Fibroblast of the conjunctiva (primary cell): ENCODE results near the gene DTX4.
A peak's percentile ranks its signal among the peaks of the same experiment; 100 is the strongest.

Experiments
- DNase-seq: peaks from one replicate; pipeline ENCODE4 v3.0.0-alpha.2; 2010; ENCODE audit warnings: low read depth

The DTX4 gene

DNA sequence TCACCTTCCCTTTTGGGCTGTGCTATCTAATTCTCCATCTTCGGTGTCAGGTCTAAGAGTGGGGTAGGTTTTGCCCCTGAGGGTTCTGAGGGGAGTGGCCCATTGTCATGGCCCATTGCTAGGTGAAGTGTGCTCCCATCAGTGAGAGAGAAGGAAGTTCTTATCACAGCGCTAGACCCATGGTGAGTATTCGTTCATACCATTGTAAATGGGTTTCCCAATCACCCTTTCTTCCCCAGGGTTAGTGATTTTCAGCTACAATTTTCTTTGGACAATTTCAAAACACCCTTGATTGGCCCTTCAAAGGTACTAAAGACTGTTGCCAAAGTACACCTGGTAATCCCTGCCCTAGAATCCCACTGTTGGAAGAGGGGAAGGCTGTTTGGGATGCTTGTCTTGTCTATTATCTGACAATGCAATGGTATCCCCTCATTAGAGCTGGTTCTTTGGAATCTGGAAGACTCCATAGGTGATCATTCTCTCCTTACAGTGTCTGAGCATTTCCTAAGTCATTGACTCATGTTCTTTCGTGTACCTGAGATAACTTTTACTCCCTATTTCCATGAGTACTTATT is 20.6 kb downstream of the DTX4 start:
- DNase-seq = no peak

DNA sequence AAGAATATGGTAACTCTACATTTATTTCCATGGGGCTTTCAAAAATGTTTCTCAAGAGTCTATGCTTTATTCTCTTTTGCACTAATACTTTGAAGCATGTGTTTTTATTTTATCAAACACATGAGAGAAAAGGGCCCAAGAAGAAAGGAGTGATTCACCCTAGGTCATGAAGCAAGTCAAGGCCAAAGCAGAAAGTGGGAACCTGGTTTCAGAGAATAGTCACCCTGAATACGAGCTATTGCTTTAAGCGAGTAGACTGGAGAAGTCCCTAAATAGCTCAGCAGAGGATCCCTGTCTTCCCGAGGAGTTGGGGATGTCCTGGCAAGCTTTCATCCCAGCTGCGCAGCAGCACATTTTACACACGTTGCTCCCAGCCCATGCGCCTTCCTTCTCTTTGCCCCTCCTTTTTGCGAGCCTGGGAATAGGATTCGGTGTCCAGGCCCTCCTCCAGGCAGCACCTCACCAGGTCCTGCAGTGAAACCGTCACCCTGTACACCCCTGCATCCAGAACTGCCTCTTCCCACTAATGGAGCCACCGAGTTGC is 21.7 kb downstream of the DTX4 start:
- no peak for DNase-seq

GRCh38 chr11:59195586-59195985 is 23.7 kb downstream of the DTX4 start:
- no peak for DNase-seq

- no peak for DNase-seq
These were observed 24.8 kb downstream of the DTX4 start for GRCh38 chr11:59196777-59197176.

- DNase-seq = no peak
These were observed 26.1 kb downstream of the DTX4 start for GRCh38 chr11:59197991-59198390.

DNA sequence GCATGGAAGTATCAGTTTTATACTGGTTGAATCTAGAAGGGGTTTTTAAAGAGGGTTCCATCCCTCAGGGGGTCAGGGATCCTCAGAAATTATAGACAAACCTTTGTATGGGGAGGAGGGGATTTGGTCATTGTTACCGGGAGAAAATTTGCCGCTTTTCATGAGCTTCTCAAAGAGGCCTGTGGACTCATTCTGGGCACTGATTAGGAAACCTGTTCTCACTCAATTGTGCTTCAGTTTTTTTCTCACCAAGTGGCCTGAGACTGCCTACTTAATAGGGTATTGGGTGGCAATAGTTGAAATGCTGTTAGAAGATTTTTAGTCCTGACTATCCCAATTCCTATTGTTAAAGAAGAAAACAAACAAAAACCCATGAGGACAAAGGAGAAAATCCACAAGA is 26.8 kb downstream of the DTX4 start:
- no peak for DNase-seq

GRCh38 chr11:59199546-59200422 is 27.9 kb downstream of the DTX4 start:
- no peak for DNase-seq

- DNase-seq = no peak
These were observed 28.5 kb downstream of the DTX4 start for GRCh38 chr11:59200423-59200746.

- no peak for DNase-seq
These were observed 29.4 kb downstream of the DTX4 start for GRCh38 chr11:59201353-59201752.

- no peak for DNase-seq
These were observed 32.8 kb downstream of the DTX4 start for GRCh38 chr11:59204746-59205145.

DNA sequence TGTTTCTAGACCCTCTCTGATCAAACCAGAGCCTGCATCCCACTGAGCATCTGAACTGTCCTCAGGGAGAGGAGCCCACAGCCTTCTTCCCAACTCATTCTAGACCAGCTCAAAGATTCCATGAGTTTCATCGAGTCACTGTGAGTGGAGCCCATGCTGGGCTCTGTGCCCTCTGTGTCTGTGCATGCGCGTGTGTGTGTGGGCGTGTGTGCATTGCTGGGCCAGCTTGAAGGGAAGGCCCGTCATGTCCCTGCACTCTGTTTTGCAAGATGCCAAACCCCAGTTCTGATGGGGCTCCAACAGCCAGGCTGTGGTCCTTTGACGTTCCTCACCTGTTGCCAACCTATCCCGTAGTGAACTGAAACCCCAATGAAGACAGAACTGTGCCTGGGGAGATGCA is 33.7 kb downstream of the DTX4 start:
- DNase-seq = no peak

GRCh38 chr11:59206635-59207034 is 34.7 kb downstream of the DTX4 start:
- DNase-seq = no peak

GRCh38 chr11:59207988-59208451 is 36.1 kb downstream of the DTX4 start:
- peak; percentile 36 for DNase-seq

DNA sequence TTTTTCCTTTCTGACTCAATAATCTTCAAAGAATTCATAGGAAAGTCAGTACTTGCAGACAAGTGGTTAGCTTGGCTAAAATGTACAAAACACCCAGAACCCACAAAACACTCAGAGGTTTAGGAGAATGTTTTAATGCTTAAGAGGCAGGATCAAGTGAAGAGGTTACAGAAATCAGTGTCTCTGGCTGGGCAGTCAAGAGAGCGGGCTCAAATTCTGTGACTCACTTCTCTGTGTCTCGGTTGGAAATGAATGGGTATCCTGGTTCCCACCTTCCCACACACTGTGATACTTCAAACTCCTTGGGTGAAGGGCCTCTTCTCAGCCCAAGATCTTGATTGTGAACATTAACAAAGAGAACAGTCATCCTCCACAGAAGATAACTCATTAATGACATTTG is 37.0 kb downstream of the DTX4 start:
- no peak for DNase-seq

- DNase-seq = no peak
These were observed 40.3 kb downstream of the DTX4 start for GRCh38 chr11:59212222-59212621.

DNA sequence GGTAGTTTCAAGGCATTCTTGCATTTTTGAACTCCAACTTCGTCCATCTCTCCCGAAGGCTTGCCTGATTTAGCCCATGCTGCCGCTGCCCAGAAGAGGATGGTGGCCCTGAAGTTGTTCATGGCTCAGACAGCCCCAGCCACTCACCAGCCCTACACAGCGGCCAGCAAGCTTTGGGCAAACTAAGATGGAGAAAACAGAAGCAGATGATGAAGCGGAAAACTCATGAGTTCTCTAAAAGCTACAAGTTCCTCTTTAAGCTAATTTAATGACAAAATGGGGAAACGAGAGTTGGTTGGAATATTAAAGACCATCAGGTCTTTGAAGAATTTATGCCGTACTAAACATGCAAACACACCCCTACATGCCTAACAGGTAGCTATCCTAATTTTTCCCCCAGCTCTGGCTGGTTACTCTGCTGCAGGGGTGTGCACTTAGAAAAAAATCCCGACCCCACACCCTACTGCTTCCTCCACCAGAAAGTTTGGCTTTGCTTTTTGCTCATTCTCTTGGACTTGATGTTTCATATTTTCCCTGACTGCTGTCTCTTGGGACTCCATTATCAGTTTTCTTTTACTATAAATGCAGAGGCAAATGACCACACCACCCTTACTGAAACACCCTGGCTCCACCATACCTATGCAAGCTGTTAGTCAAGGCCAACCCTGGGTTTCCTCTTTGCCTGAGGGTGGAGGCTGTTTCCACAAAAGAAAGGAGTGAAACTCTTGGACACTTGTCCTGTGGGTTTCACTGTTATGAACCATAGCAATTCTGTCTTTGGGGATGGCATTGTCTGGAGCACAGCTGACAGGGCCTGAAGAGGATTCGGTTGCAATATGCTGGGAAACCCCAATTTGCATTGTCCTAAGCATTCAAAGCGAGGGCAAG is 41.1 kb downstream of the DTX4 start, which contains the start of gene MPEG1:
Gene MPEG1 (minus strand): TSS at position 184 of the 888 bp plus-strand sequence. CDS start 62 bp downstream, at position 122.
- no peak for DNase-seq

GRCh38 chr11:59214141-59214893 is 42.4 kb downstream of the DTX4 start:
- no peak for DNase-seq

- peak; percentile 39 for DNase-seq
These were observed 45.0 kb downstream of the DTX4 start for GRCh38 chr11:59216641-59217564.

GRCh38 chr11:59218319-59218718 is 46.4 kb downstream of the DTX4 start:
- DNase-seq = no peak

GRCh38 chr11:59218893-59219292 is 47.0 kb downstream of the DTX4 start:
- no peak for DNase-seq
